ENCODE data around the gene AFTPH. TPM values are rescaled to one million over a fixed set of nuclear protein-coding genes. Genes with fewer than 3 reads are reported as not detected.

The AFTPH gene
- total and polyA plus RNA-seq, 9 of the 15 experiments (the other 6 are each of a cell fraction or from before 2014, with no cell fraction given): 8.0 to 26.2 (median 13.8) TPM

- TF ChIP-seq GTF2B (IDR thresholded peaks at IDR 0.05; ENCODE audit: extremely low read depth, insufficient read length) (no peak), ADNP (tag; IDR thresholded peaks at IDR 0.05) (no peak), SUPT5H (IDR thresholded peaks at IDR 0.05) (peak; percentile 86), L3MBTL2 (IDR thresholded peaks at IDR 0.05) (peak; percentile 39; the same call in 1 of the 2 replicates), MYC (IDR thresholded peaks at IDR 0.05; ENCODE audit: low read depth, low read length) (peak; percentile 14; the same call in 1 of the 2 replicates), MYC (CRISPR knock-in tag; IDR thresholded peaks at IDR 0.05; ENCODE audit: borderline replicate concordance, low read depth) (no peak), TRIM24 (IDR thresholded peaks at IDR 0.05) (no peak), SREBF2 (CRISPR knock-in tag; IDR thresholded peaks at IDR 0.05) (no peak), HMG20A (CRISPR knock-in tag; conservative IDR thresholded peaks at IDR 0.05) (no peak), YBX1 (IDR thresholded peaks at IDR 0.05) (no peak), ZNF785 (CRISPR knock-in tag; IDR thresholded peaks at IDR 0.05) (no peak), MXI1 (IDR thresholded peaks at IDR 0.05; ENCODE audit: low read depth, low read length) (0 out of 2 replicates have a peak, but pooled peaks have one; percentile 32), FOS (IDR thresholded peaks at IDR 0.05; ENCODE audit: extremely low read depth, insufficient read length) (no peak), PML (IDR thresholded peaks at IDR 0.05; ENCODE audit: low read length) (peak; percentile 54; the same call in 1 of the 2 replicates), POLR2A (conservative IDR thresholded peaks at IDR 0.05) (peak; percentile 83), RBM34 (IDR thresholded peaks at IDR 0.05; ENCODE audit: borderline replicate concordance, insufficient read depth, low read length) (no peak)
- TF ChIP-seq, protein P1, sequence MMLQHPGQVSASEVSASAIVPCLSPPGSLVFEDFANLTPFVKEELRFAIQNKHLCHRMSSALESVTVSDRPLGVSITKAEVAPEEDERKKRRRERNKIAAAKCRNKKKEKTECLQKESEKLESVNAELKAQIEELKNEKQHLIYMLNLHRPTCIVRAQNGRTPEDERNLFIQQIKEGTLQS (IDR thresholded peaks at IDR 0.05): peak; percentile 15; the same call in 1 of the 2 replicates
- TF ChIP-seq, protein P1 (CRISPR knock-in tag; conservative IDR thresholded peaks at IDR 0.05): no peak
- TF ChIP-seq, protein P2, sequence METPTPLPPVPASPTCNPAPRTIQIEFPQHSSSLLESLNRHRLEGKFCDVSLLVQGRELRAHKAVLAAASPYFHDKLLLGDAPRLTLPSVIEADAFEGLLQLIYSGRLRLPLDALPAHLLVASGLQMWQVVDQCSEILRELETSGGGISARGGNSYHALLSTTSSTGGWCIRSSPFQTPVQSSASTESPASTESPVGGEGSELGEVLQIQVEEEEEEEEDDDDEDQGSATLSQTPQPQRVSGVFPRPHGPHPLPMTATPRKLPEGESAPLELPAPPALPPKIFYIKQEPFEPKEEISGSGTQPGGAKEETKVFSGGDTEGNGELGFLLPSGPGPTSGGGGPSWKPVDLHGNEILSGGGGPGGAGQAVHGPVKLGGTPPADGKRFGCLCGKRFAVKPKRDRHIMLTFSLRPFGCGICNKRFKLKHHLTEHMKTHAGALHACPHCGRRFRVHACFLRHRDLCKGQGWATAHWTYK (CRISPR knock-in tag; IDR thresholded peaks at IDR 0.05): no peak
- TF ChIP-seq, protein P3, sequence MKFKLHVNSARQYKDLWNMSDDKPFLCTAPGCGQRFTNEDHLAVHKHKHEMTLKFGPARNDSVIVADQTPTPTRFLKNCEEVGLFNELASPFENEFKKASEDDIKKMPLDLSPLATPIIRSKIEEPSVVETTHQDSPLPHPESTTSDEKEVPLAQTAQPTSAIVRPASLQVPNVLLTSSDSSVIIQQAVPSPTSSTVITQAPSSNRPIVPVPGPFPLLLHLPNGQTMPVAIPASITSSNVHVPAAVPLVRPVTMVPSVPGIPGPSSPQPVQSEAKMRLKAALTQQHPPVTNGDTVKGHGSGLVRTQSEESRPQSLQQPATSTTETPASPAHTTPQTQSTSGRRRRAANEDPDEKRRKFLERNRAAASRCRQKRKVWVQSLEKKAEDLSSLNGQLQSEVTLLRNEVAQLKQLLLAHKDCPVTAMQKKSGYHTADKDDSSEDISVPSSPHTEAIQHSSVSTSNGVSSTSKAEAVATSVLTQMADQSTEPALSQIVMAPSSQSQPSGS (CRISPR knock-in tag; IDR thresholded peaks at IDR 0.05): no peak
- TF ChIP-seq, protein P4, sequence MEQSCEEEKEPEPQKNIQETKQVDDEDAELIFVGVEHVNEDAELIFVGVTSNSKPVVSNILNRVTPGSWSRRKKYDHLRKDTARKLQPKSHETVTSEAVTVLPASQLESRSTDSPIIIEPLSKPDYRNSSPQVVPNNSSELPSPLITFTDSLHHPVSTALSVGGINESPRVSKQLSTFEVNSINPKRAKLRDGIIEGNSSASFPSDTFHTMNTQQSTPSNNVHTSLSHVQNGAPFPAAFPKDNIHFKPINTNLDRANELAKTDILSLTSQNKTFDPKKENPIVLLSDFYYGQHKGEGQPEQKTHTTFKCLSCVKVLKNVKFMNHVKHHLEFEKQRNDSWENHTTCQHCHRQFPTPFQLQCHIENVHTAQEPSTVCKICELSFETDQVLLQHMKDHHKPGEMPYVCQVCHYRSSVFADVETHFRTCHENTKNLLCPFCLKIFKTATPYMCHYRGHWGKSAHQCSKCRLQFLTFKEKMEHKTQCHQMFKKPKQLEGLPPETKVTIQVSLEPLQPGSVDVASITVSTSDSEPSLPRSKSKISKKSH (CRISPR knock-in tag; IDR thresholded peaks at IDR 0.05): no peak
- TF ChIP-seq, protein P5, sequence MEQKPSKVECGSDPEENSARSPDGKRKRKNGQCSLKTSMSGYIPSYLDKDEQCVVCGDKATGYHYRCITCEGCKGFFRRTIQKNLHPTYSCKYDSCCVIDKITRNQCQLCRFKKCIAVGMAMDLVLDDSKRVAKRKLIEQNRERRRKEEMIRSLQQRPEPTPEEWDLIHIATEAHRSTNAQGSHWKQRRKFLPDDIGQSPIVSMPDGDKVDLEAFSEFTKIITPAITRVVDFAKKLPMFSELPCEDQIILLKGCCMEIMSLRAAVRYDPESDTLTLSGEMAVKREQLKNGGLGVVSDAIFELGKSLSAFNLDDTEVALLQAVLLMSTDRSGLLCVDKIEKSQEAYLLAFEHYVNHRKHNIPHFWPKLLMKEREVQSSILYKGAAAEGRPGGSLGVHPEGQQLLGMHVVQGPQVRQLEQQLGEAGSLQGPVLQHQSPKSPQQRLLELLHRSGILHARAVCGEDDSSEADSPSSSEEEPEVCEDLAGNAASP (IDR thresholded peaks at IDR 0.05): no peak
Observed at GRCh38 chr2:64523666-64524603, at the start of gene AFTPH (continued).

Data from K562 (cell line).